ENCODE results near the gene HBP1. TPM values are rescaled to one million over a fixed set of nuclear protein-coding genes. Genes with fewer than 3 reads are reported as not detected.

The HBP1 gene
- total RNA-seq, 1 donor from 2014 or later = 121 TPM

DNA sequence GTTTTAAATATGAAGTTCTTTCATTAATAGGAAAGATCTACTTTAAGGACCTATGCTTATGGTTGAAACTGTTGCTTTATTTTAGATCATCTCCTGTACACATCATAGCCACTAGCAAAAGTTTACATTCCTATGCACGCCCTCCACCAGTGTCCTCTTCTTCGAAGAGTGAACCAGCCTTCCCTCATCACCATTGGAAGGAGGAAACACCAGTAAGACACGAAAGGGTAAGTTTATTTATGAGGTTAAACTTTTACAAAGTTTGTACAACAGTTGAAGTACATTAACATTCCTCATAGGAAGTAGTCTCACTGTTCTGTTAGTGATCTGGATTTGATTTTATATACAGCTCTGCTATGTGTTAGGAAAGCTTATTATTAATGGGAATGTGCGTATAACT, 16.9 kb downstream of the HBP1 start:
- no peaks in the 10 kb centered on the region for H3K4me1 ChIP-seq
- peaks cover 26% of the 10 kb centered on the region for H3K36me3 ChIP-seq
- H3K4me2 ChIP-seq = no peak overlapping the region
- H3K9ac ChIP-seq = no peak overlapping the region
- TF ChIP-seq EZH2 (IDR thresholded peaks at IDR 0.05) = no peak
- TF ChIP-seq EZH2phosphoT487 (IDR thresholded peaks at IDR 0.05) = no peak
- no peak for TF ChIP-seq CTCF (IDR thresholded peaks at IDR 0.05)
- peaks cover 7% of the 10 kb centered on the region for H4K20me1 ChIP-seq (ENCODE audit: low read depth)
- Mint-ChIP-seq H3K27me3 (ENCODE audit: insufficient read depth, low read depth) (no peaks in the 10 kb centered on the region), H3K27ac (no peak overlapping the region), H3K4me3 (no peak overlapping the region), H3K36me3 (peaks cover 48% of the 10 kb centered on the region), H3K4me1 (no peaks in the 10 kb centered on the region), H3K9me3 (no peaks in the 10 kb centered on the region)
- DNase-seq (ENCODE audit: low spot score) = no peak
- no peak overlapping the region for H2AFZ ChIP-seq (replicated peaks)
- H3K27ac ChIP-seq = no peak overlapping the region
- H3K79me2 ChIP-seq (ENCODE audit: low read depth) = no peaks in the 10 kb centered on the region
- H3K9me3 ChIP-seq (ENCODE audit: low read depth) = no peaks in the 10 kb centered on the region
- H3K27me3 ChIP-seq = no peaks in the 10 kb centered on the region
- no peaks in the 10 kb centered on the region for H3F3A ChIP-seq (ENCODE audit: low read depth)
- H3K4me3 ChIP-seq = no peak overlapping the region

- H3K36me3 ChIP-seq = peaks cover 26% of the 10 kb centered on the region
Measured at GRCh38 chr7:107186240-107186639, 17.4 kb downstream of the HBP1 start.

DNA sequence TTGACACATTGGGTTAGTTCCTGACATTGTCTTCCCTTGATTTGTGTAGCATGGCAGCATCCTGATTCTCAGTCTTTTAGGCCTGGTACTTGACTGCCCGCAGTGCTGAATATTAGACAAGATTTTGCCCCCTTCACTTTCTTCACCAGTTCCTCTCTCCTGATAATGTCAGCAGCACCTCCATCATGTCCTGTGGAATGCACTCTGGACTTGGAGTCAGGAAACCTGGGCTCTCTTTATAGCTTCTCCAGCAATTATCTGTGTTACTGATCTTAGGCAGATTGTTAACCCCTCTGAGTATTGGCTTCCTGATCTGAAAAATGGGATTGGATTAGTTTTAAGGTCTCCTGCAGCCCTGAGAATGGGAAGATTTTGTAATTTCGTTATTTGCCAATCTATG, 19.0 kb downstream of the HBP1 start:
- H3K9me3 ChIP-seq (ENCODE audit: low read depth) = no peaks in the 10 kb centered on the region
- H3F3A ChIP-seq (ENCODE audit: low read depth) = no peaks in the 10 kb centered on the region
- H3K9ac ChIP-seq = no peak overlapping the region
- Mint-ChIP-seq H3K36me3 (peaks cover 44% of the 10 kb centered on the region), H3K9me3 (no peaks in the 10 kb centered on the region), H3K27me3 (ENCODE audit: insufficient read depth, low read depth) (no peaks in the 10 kb centered on the region), H3K4me3 (no peak overlapping the region), H3K27ac (no peak overlapping the region), H3K4me1 (no peaks in the 10 kb centered on the region)
- peaks cover 4% of the 10 kb centered on the region for H4K20me1 ChIP-seq (ENCODE audit: low read depth)
- no peak overlapping the region for H2AFZ ChIP-seq (replicated peaks)
- H3K79me2 ChIP-seq (ENCODE audit: low read depth) = no peaks in the 10 kb centered on the region
- DNase-seq (ENCODE audit: low spot score) = no peak
- no peak for TF ChIP-seq EZH2 (IDR thresholded peaks at IDR 0.05)
- no peak for TF ChIP-seq EZH2phosphoT487 (IDR thresholded peaks at IDR 0.05)
- no peak for TF ChIP-seq CTCF (IDR thresholded peaks at IDR 0.05)
- H3K27ac ChIP-seq = no peak overlapping the region
- H3K4me1 ChIP-seq = no peaks in the 10 kb centered on the region
- no peaks in the 10 kb centered on the region for H3K27me3 ChIP-seq
- no peak overlapping the region for H3K4me2 ChIP-seq
- peaks cover 14% of the 10 kb centered on the region for H3K36me3 ChIP-seq
- no peak overlapping the region for H3K4me3 ChIP-seq

More at GRCh38 chr7:107186240-107186639, 17.4 kb downstream of the HBP1 start:
- DNase-seq (ENCODE audit: low spot score) = no peak
- no peaks in the 10 kb centered on the region for H3K4me1 Mint-ChIP-seq
- Histone ChIP-seq H3K27me3 (no peaks in the 10 kb centered on the region), H3K4me1 (no peaks in the 10 kb centered on the region), H4K20me1 (ENCODE audit: low read depth) (peaks cover 7% of the 10 kb centered on the region), H3K27ac (no peak overlapping the region), H2AFZ (replicated peaks) (no peak overlapping the region), H3K4me2 (no peak overlapping the region), H3K79me2 (ENCODE audit: low read depth) (no peaks in the 10 kb centered on the region), H3K9me3 (ENCODE audit: low read depth) (no peaks in the 10 kb centered on the region), H3K9ac (no peak overlapping the region), H3F3A (ENCODE audit: low read depth) (no peaks in the 10 kb centered on the region), H3K4me3 (no peak overlapping the region)
- no peak overlapping the region for H3K27ac Mint-ChIP-seq
- H3K9me3 Mint-ChIP-seq = no peaks in the 10 kb centered on the region
- no peak overlapping the region for H3K4me3 Mint-ChIP-seq
- H3K27me3 Mint-ChIP-seq (ENCODE audit: insufficient read depth, low read depth) = no peaks in the 10 kb centered on the region
- TF ChIP-seq CTCF (IDR thresholded peaks at IDR 0.05) = no peak
- TF ChIP-seq EZH2phosphoT487 (IDR thresholded peaks at IDR 0.05) = no peak
- no peak for TF ChIP-seq EZH2 (IDR thresholded peaks at IDR 0.05)
- peaks cover 44% of the 10 kb centered on the region for H3K36me3 Mint-ChIP-seq
